Liver (tissue), 9 donors: Measurements from ENCODE around the gene TRPC4. TPM values are rescaled to one million over a fixed set of nuclear protein-coding genes. Genes with fewer than 3 reads are reported as not detected.

Experiments
- DNase-seq: peaks from one replicate; pipeline ENCODE4 v3.0.0-alpha.2; 2017; ENCODE audit warnings: low spot score
- H3K27ac ChIP-seq, 2 donors: one replicate each; pipeline ENCODE4 v1.7.0; 2013; ENCODE audit warnings: inconsistent platforms in 2 of 2, low read length in 2 of 2, control low read depth in 1 of 2, low read depth in 1 of 2, mild to moderate bottlenecking in 1 of 2
- H3K27me3 ChIP-seq, 4 donors: one replicate each; pipeline versions ENCODE4 v1.6.1 to v1.7.0; 2013; ENCODE audit warnings: low read length in 3 of 4, inconsistent platforms in 1 of 4, mild to moderate bottlenecking in 1 of 4, moderate library complexity in 1 of 4; ENCODE audit not compliant: control insufficient read depth in 4 of 4, insufficient read depth in 4 of 4
- H3K36me3 ChIP-seq, 4 donors: one replicate each; pipeline versions ENCODE4 v1.6.1 to v1.7.0; 2013; ENCODE audit warnings: low read length in 3 of 4, mild to moderate bottlenecking in 3 of 4, low read depth in 1 of 4, moderate library complexity in 1 of 4; ENCODE audit not compliant: control insufficient read depth in 4 of 4, insufficient read depth in 3 of 4
- H3K4me1 ChIP-seq, 4 donors: one replicate each; pipeline versions ENCODE4 v1.6.1 to v1.7.0; 2013; ENCODE audit warnings: low read length in 3 of 4, mild to moderate bottlenecking in 3 of 4, moderate library complexity in 1 of 4; ENCODE audit not compliant: control insufficient read depth in 4 of 4, insufficient read depth in 4 of 4
- H3K4me3 ChIP-seq, 3 donors: one replicate each; pipeline versions ENCODE4 v1.6.1 to v1.7.0; 2013; ENCODE audit warnings: low read length in 3 of 3, control low read depth in 1 of 3, low read depth in 1 of 3, mild to moderate bottlenecking in 1 of 3
- H3K9ac ChIP-seq, 2 donors: one replicate each; pipeline ENCODE4 v1.7.0; 2013; ENCODE audit warnings: low read length in 2 of 2, mild to moderate bottlenecking in 2 of 2, moderate library complexity in 2 of 2, control low read depth in 1 of 2, low read depth in 1 of 2
- H3K9me3 ChIP-seq, 4 donors: one replicate each; pipeline versions ENCODE4 v1.6.1 to v1.7.0; 2013; ENCODE audit warnings: low read length in 3 of 4; ENCODE audit not compliant: control insufficient read depth in 4 of 4
- FOXA2 ChIP-seq: IDR thresholded peaks from 2 replicates; pipeline ENCODE4 v1.6.1; 2016; ENCODE audit warnings: antibody characterized with exemption
- GABPA ChIP-seq, 2 donors: IDR thresholded peaks in 1 of 2; conservative IDR thresholded peaks in 1 of 2; 2 replicates each; pipeline ENCODE4 v1.6.1; 2016; ENCODE audit warnings: antibody characterized with exemption in 2 of 2, mild to moderate bottlenecking in 1 of 2, moderate library complexity in 1 of 2
- HNF4A ChIP-seq, 2 donors: conservative IDR thresholded peaks; 2 replicates each; pipeline ENCODE4 v1.6.1; 2016; ENCODE audit warnings: antibody characterized with exemption in 2 of 2, mild to moderate bottlenecking in 2 of 2
- JUND ChIP-seq, 2 donors: IDR thresholded peaks; 2 replicates each; pipeline ENCODE4 v1.6.1; 2016; ENCODE audit warnings: antibody characterized with exemption in 2 of 2
- RXRA ChIP-seq, 2 donors: IDR thresholded peaks; 2 replicates each; pipeline ENCODE4 v1.6.1; 2017 to 2018; ENCODE audit warnings: antibody characterized with exemption in 2 of 2, mild to moderate bottlenecking in 1 of 2
- SP1 ChIP-seq: IDR thresholded peaks from 2 replicates; pipeline ENCODE4 v1.6.1; 2018; ENCODE audit warnings: antibody characterized with exemption, mild to moderate bottlenecking
- TAF1 ChIP-seq: conservative IDR thresholded peaks from 2 replicates; pipeline ENCODE4 v1.6.1; 2016; ENCODE audit warnings: antibody characterized with exemption, mild to moderate bottlenecking
- WGBS: extraction: QIAGEN DNeasy Blood & Tissue Kit; methylation state at CpG from one replicate; pipeline ENCODE4 v1.1.7; 2013; 5-methylcytosine and 5-hydroxymethylcytosine counted together
- polyA plus RNA-seq, 2 donors: library from polyadenylated mRNA; stranded (reverse) in 1 of 2; unstranded in 1 of 2; fragments of 200-250 nt in 1 of 2; fragments of >200 nt in 1 of 2; fragmentation: Nextera tagmentation in 1 of 2; extraction: Ambion mirVana in 1 of 2; gene quantifications; one replicate each; pipeline versions ENCODE4 v1.2.1 to v1.2.3, GENCODE V29; 2013 to 2015
- total RNA-seq, 2 donors: library from RNA; depleted of rRNA; stranded (reverse); fragments of >200 nt; gene quantifications; one replicate each; pipeline ENCODE4 v1.2.3, GENCODE V29; 2014
- TF ChIP-seq, protein P1 (sequence below): IDR thresholded peaks from 2 replicates; pipeline ENCODE4 v1.6.1; 2016; ENCODE audit warnings: antibody characterized with exemption
- TF ChIP-seq, protein P2 (sequence below): IDR thresholded peaks from 2 replicates; pipeline ENCODE4 v1.6.1; 2016; ENCODE audit warnings: antibody characterized with exemption, mild to moderate bottlenecking
- donor health status: healthy.
- donor health status: healthy.
- donor health status: healthy.
- donor health status: healthy.
- donor health status: healthy.

The TRPC4 gene
- total and polyA plus RNA-seq, 4 donors = 0.04 to 0.17 (median 0.05) TPM; not detected in 1

DNA sequence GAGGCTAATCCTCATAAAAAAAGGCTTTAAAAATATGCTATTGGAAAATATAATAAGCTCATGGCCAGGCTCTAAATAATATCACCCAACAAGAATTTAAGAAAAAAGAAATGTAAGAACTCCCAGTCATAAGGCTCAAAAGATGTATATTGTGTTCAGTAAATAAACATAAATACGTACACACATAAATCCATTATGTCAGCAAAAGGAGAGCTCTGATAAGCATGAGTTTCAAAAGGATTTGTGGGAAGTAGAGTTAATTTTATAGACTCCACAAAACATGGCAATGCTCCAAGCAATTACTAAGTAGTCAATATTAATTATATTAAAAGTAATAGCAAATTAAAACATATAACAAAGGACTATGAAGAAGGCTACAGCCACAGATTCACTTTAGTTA, 37.3 kb upstream of the TRPC4 start:
- Histone ChIP-seq H3K4me3 (no peak overlapping the region), H3K4me1 (no peaks in the 10 kb centered on the region), H3K9me3 (no peaks in the 10 kb centered on the region), H3K36me3 (no peaks in the 10 kb centered on the region), H3K27ac (no peak overlapping the region), H3K27me3 (no peaks in the 10 kb centered on the region), H3K9ac (no peak overlapping the region)
- WGBS = 75% methylated on average over 1 of the region's 1 CpG
- TF ChIP-seq GABPA (IDR thresholded peaks at IDR 0.05 in 1 of 2, conservative IDR thresholded peaks at IDR 0.05 in 1 of 2) (no peak), TAF1 (no peak), JUND (IDR thresholded peaks at IDR 0.05) (no peak), RXRA (IDR thresholded peaks at IDR 0.05) (no peak)
- TF ChIP-seq, protein P1, sequence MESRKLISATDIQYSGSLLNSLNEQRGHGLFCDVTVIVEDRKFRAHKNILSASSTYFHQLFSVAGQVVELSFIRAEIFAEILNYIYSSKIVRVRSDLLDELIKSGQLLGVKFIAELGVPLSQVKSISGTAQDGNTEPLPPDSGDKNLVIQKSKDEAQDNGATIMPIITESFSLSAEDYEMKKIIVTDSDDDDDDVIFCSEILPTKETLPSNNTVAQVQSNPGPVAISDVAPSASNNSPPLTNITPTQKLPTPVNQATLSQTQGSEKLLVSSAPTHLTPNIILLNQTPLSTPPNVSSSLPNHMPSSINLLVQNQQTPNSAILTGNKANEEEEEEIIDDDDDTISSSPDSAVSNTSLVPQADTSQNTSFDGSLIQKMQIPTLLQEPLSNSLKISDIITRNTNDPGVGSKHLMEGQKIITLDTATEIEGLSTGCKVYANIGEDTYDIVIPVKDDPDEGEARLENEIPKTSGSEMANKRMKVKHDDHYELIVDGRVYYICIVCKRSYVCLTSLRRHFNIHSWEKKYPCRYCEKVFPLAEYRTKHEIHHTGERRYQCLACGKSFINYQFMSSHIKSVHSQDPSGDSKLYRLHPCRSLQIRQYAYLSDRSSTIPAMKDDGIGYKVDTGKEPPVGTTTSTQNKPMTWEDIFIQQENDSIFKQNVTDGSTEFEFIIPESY = no peak
- no peak for DNase-seq

DNA sequence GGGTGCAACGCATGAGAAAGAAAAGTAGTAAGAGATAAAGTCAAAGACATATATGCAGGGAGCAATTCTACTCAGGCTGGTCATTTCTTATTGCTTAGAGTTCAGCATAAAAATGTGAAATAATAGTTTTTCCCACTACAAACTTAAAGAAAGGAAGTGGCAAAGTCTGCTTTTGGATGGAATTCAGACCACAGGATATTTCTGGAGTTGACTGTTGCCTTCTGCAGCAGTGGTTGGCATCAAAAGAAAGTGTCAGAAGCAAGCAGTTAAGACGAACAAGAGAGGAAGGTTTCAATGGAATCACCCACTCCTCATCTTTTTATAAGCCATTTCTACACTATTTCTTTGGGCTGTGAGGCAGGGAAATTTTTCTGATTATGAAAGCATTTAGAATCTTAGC, 36.2 kb upstream of the TRPC4 start:
- no peaks in the 10 kb centered on the region for H3K9me3 ChIP-seq
- WGBS = 76% methylated on average over 2 of the region's 2 CpGs
- no peak overlapping the region for H3K9ac ChIP-seq
- no peak for DNase-seq
- TF ChIP-seq, protein P1 = no peak
- no peak for TF ChIP-seq FOXA2
- TF ChIP-seq RXRA (IDR thresholded peaks at IDR 0.05) = no peak
- H3K27ac ChIP-seq = no peak overlapping the region
- H3K4me1 ChIP-seq = no peaks in the 10 kb centered on the region
- H3K36me3 ChIP-seq = no peaks in the 10 kb centered on the region
- no peak overlapping the region for H3K4me3 ChIP-seq
- H3K27me3 ChIP-seq = no peaks in the 10 kb centered on the region

DNA sequence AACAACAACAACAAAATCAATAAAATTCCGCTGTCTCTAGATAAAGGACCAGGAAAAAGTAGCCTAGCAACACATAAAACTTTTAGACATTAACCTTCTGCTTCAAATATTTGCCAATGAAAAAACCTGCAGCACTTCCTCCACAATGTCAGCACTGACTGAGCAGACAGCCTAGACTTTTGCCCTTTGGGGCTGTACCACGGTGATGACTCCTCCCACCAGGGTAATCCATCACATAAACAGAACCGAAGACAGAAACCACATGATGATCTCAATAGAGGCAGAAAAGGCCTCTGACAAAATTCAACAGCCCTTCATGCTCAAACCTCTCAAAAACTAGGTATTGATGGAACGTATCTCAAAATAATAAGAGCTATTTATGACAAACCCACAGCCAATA, 30.2 kb upstream of the TRPC4 start:
- no peaks in the 10 kb centered on the region for H3K4me1 ChIP-seq
- WGBS = 31% methylated on average over 4 of the region's 4 CpGs
- peak in 1 of 2 donors; percentile 19 for TF ChIP-seq HNF4A (conservative IDR thresholded peaks at IDR 0.05)
- TF ChIP-seq GABPA (IDR thresholded peaks at IDR 0.05 in 1 of 2, conservative IDR thresholded peaks at IDR 0.05 in 1 of 2) = no peak
- DNase-seq = peak; percentile 35
- no peak overlapping the region for H3K9ac ChIP-seq
- no peak overlapping the region for H3K4me3 ChIP-seq
- no peak overlapping the region for H3K27ac ChIP-seq
- peaks cover 0 to 2% (median 0%) of the 10 kb centered on the region in 4 donors for H3K27me3 ChIP-seq
- no peaks in the 10 kb centered on the region for H3K9me3 ChIP-seq
- H3K36me3 ChIP-seq = no peaks in the 10 kb centered on the region

DNA sequence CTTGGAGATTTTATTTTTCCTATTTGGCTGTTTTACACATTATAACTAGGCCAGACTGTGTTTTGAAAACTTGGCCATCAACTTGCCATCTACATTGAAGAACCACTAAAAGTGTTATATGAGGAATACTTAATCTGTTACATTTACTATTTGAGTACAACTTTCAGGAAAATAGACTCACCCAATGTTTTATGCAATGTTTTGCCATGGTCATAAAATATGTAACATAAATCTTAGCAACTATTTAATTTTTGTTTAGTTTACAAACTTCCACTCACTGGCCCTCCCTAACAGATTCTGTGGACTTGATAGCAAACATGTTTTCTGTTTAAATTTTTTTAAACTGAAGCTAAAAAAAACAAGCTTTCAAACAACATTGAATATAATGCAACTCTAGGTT, 23.7 kb upstream of the TRPC4 start:
- no peak overlapping the region for H3K27ac ChIP-seq
- TF ChIP-seq SP1 = no peak
- TF ChIP-seq, protein P2, sequence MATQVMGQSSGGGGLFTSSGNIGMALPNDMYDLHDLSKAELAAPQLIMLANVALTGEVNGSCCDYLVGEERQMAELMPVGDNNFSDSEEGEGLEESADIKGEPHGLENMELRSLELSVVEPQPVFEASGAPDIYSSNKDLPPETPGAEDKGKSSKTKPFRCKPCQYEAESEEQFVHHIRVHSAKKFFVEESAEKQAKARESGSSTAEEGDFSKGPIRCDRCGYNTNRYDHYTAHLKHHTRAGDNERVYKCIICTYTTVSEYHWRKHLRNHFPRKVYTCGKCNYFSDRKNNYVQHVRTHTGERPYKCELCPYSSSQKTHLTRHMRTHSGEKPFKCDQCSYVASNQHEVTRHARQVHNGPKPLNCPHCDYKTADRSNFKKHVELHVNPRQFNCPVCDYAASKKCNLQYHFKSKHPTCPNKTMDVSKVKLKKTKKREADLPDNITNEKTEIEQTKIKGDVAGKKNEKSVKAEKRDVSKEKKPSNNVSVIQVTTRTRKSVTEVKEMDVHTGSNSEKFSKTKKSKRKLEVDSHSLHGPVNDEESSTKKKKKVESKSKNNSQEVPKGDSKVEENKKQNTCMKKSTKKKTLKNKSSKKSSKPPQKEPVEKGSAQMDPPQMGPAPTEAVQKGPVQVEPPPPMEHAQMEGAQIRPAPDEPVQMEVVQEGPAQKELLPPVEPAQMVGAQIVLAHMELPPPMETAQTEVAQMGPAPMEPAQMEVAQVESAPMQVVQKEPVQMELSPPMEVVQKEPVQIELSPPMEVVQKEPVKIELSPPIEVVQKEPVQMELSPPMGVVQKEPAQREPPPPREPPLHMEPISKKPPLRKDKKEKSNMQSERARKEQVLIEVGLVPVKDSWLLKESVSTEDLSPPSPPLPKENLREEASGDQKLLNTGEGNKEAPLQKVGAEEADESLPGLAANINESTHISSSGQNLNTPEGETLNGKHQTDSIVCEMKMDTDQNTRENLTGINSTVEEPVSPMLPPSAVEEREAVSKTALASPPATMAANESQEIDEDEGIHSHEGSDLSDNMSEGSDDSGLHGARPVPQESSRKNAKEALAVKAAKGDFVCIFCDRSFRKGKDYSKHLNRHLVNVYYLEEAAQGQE = no peak

More for the DNA sequence above, 23.7 kb upstream of the TRPC4 start:
- Histone ChIP-seq H3K4me3 (no peak overlapping the region), H3K36me3 (no peaks in the 10 kb centered on the region), H3K4me1 (no peaks in the 10 kb centered on the region), H3K9ac (no peak overlapping the region), H3K9me3 (no peaks in the 10 kb centered on the region), H3K27me3 (peaks cover 0 to 2% (median under 1%) of the 10 kb centered on the region in 4 donors)
- DNase-seq = no peak
